ENCODE measurements around the gene IER5L.
A peak's percentile ranks its signal among the peaks of the same experiment; 100 is the strongest.
"Not testable (repeated sequence)": the region's sequence is repeated elsewhere in the genome, so short reads cannot be mapped to it uniquely, and the experiment has no call there.

The IER5L gene

GRCh38 chr9:129202613-129203555 is 24.8 kb upstream of the IER5L start:
- DNase-seq: peak; percentile 93

- no peak for DNase-seq
These were observed 23.8 kb upstream of the IER5L start for GRCh38 chr9:129201866-129202265.

- DNase-seq: no peak
These were observed 23.2 kb upstream of the IER5L start for GRCh38 chr9:129201289-129201688.

GRCh38 chr9:129200255-129200654 is 22.2 kb upstream of the IER5L start:
- DNase-seq: no peak

- DNase-seq: no peak
These were observed 21.0 kb upstream of the IER5L start for GRCh38 chr9:129199044-129199435.

GRCh38 chr9:129198319-129199043 is 20.4 kb upstream of the IER5L start:
- DNase-seq: no peak

GRCh38 chr9:129197978-129198318 is 19.9 kb upstream of the IER5L start:
- no peak for DNase-seq

- not testable (repeated sequence) for DNase-seq
These were observed 19.0 kb upstream of the IER5L start for GRCh38 chr9:129197045-129197444.

GRCh38 chr9:129195606-129196005 is 17.5 kb upstream of the IER5L start:
- DNase-seq: no peak

- no peak for DNase-seq
These were observed 16.2 kb upstream of the IER5L start for GRCh38 chr9:129194221-129194620.

GRCh38 chr9:129193655-129194054 is 15.6 kb upstream of the IER5L start:
- DNase-seq: no peak

- no peak for DNase-seq
These were observed 13.2 kb upstream of the IER5L start for GRCh38 chr9:129191234-129191633.

GRCh38 chr9:129189971-129190370 is 11.9 kb upstream of the IER5L start:
- not testable (repeated sequence) for DNase-seq

GRCh38 chr9:129187042-129187441 is 9.0 kb upstream of the IER5L start:
- DNase-seq: no peak

- no peak for DNase-seq
These were observed 7.9 kb upstream of the IER5L start for GRCh38 chr9:129185991-129186390.

GRCh38 chr9:129185402-129185801 is 7.3 kb upstream of the IER5L start:
- DNase-seq: no peak

GRCh38 chr9:129184596-129185122 is 6.6 kb upstream of the IER5L start:
- no peak for DNase-seq

- DNase-seq: no peak
These were observed 6.1 kb upstream of the IER5L start for GRCh38 chr9:129184219-129184524.

- no peak for DNase-seq
These were observed 5.6 kb upstream of the IER5L start for GRCh38 chr9:129183495-129184218.

GRCh38 chr9:129182625-129183494 is 4.8 kb upstream of the IER5L start:
- DNase-seq: no peak

GRCh38 chr9:129182122-129182521 is 4.1 kb upstream of the IER5L start:
- no peak for DNase-seq

GRCh38 chr9:129181246-129181645 is 3.2 kb upstream of the IER5L start:
- DNase-seq: no peak

Measured in CD4-positive, alpha-beta T cell treated with Interleukin-17A for 1 hour (primary cell).